Measurements from ENCODE around the gene ADGRG3. TPM values are rescaled to one million over a fixed set of nuclear protein-coding genes. Genes with fewer than 3 reads are reported as not detected.

The ADGRG3 gene
- total and polyA plus RNA-seq, 2 of the 13 experiments (the other 11 are each of a cell fraction or from before 2014, with no cell fraction given) = 2.7 to 11.8 TPM

- WGBS (ENCODE audit: low lambda C conversion rate) = 90% methylated on average over 9 of the region's 10 CpGs
- POLR2A ChIA-PET = interaction anchor here (2.3 to 3.3 kb wide), 2 partner anchors 10 to 38 kb away, joined by 8 to 22 read pairs; no protein-coding TSS in a partner anchor
- Histone ChIP-seq H3K4me2 (ENCODE audit: low read depth, low read length) (no peak overlapping the region), H3K4me1 (ENCODE audit: insufficient read depth, low read length) (peaks cover 47% of the 10 kb centered on the region), H2AFZ (ENCODE audit: low read length) (no peak overlapping the region), H3K4me3 (replicated peaks in 1 of 3; ENCODE audit: insufficient read depth in 1 of 3, low read depth in 2 of 3, low read length in 3 of 3) (no peak overlapping the region), H3K9ac (ENCODE audit: insufficient read depth, low read depth, low read length) (no peak overlapping the region), H4K20me1 (ENCODE audit: insufficient read depth, low read length) (no peaks in the 10 kb centered on the region), H3K9me3 (ENCODE audit: low read length) (no peaks in the 10 kb centered on the region), H3K79me2 (ENCODE audit: insufficient read depth, low read length) (no peaks in the 10 kb centered on the region), H3K36me3 (replicated peaks in 1 of 2; ENCODE audit: control insufficient read depth in 1 of 2, insufficient read depth in 2 of 2, low read length in 2 of 2) (no peaks in the 10 kb centered on the region), H3K27ac (ENCODE audit: extremely low read length, insufficient read depth, low read length) (no peak overlapping the region), H3K27me3 (ENCODE audit: control insufficient read depth in 1 of 2, insufficient read depth in 2 of 2, low read length in 2 of 2) (no peaks in the 10 kb centered on the region)
- no peak for DNase-seq (ENCODE audit: low spot score)
- BruUV-seq (replicated peaks) = no TSS peak
- no peak for ATAC-seq
- FAIRE-seq = no peak
- in situ Hi-C loops (cut with HindIII; ENCODE audit: extremely low pct_ligation_motif_present, low pct_unique_long_range_greater_than_20kb) (loop anchor here (5.0 kb wide), 1 partner anchor 43 kb away; no protein-coding TSS in a partner anchor), intact Hi-C loops (cut with micrococcal nuclease; ENCODE audit: unreplicated experiment) (no loop called here)
- CTCF ChIA-PET (ENCODE audit: low intra/inter-chr PET ratio, low total read pairs) = interaction anchor here (12.3 kb wide), 1 partner anchor 50 kb away, joined by 571 read pairs; no protein-coding TSS in a partner anchor
- TF ChIP-seq NFIC (IDR thresholded peaks at IDR 0.05; ENCODE audit: low read length) (no peak), KDM2A (CRISPR knock-in tag; IDR thresholded peaks at IDR 0.05; ENCODE audit: borderline replicate concordance, low read depth) (no peak), CENPT (CRISPR knock-in tag; IDR thresholded peaks at IDR 0.05; ENCODE audit: low read depth) (no peak), BCLAF1 (IDR thresholded peaks at IDR 0.05) (no peak), ZNF205 (CRISPR knock-in tag; IDR thresholded peaks at IDR 0.05) (no peak), TERF1 (CRISPR knock-in tag; IDR thresholded peaks at IDR 0.05) (no peak), NFKB2 (CRISPR knock-in tag; IDR thresholded peaks at IDR 0.05; ENCODE audit: borderline replicate concordance) (no peak), ZHX1 (CRISPR knock-in tag; IDR thresholded peaks at IDR 0.05; ENCODE audit: low read depth) (no peak), ZBTB20 (CRISPR knock-in tag; IDR thresholded peaks at IDR 0.05; ENCODE audit: borderline replicate concordance, low read depth) (no peak), SMARCC2 (IDR thresholded peaks at IDR 0.05) (no peak), HBP1 (CRISPR knock-in tag; IDR thresholded peaks at IDR 0.05; ENCODE audit: low read depth) (no peak), HNF1B (CRISPR knock-in tag; IDR thresholded peaks at IDR 0.05) (no peak), HOXA7 (CRISPR knock-in tag; IDR thresholded peaks at IDR 0.05) (no peak), RFX3 (CRISPR knock-in tag; IDR thresholded peaks at IDR 0.05) (no peak)
Observed at GRCh38 chr16:57645169-57645568, 22.9 kb upstream of the ADGRG3 start.

All from HepG2 (cell line).